Activated T-cell treated with anti-CD3 and anti-CD28 coated beads for 1 hour (primary cell): ENCODE results near the gene HNRNPUL2.

Experiments used
- DNase-seq: peaks from one replicate; pipeline ENCODE4 v3.0.0-alpha.2; 2020; ENCODE audit warnings: low read depth

The HNRNPUL2 gene

GRCh38 chr11:62726915-62727164 lies 417 bp downstream of the HNRNPUL2 start:
- DNase-seq, result no peak

- no peak for DNase-seq
These were observed 922 bp downstream of the HNRNPUL2 start for GRCh38 chr11:62726156-62726914.

GRCh38 chr11:62725646-62726045 lies 1.6 kb downstream of the HNRNPUL2 start:
- DNase-seq, result no peak

- DNase-seq, result no peak
These were observed 3.1 kb downstream of the HNRNPUL2 start for GRCh38 chr11:62724171-62724570.

- no peak for DNase-seq
These were observed 5.3 kb downstream of the HNRNPUL2 start for GRCh38 chr11:62721994-62722393.

- no peak for DNase-seq
These were observed 7.8 kb downstream of the HNRNPUL2 start for GRCh38 chr11:62719302-62719978.

GRCh38 chr11:62716816-62717215 lies 10.4 kb downstream of the HNRNPUL2 start:
- DNase-seq, result no peak

GRCh38 chr11:62716206-62716605 lies 11.1 kb downstream of the HNRNPUL2 start:
- DNase-seq, result no peak

GRCh38 chr11:62715150-62716130 lies 11.8 kb downstream of the HNRNPUL2 start:
- no peak for DNase-seq

GRCh38 chr11:62713343-62713742 lies 13.9 kb downstream of the HNRNPUL2 start:
- DNase-seq, result no peak

- DNase-seq, result no peak
These were observed 14.4 kb downstream of the HNRNPUL2 start for GRCh38 chr11:62712861-62713260.

GRCh38 chr11:62712276-62712812 lies 14.9 kb downstream of the HNRNPUL2 start:
- no peak for DNase-seq

- no peak for DNase-seq
These were observed 17.3 kb downstream of the HNRNPUL2 start for GRCh38 chr11:62710001-62710345.

GRCh38 chr11:62709247-62710000 lies 17.8 kb downstream of the HNRNPUL2 start:
- peak; percentile 91 for DNase-seq

GRCh38 chr11:62708793-62709192 lies 18.5 kb downstream of the HNRNPUL2 start:
- DNase-seq, result peak; percentile 39

GRCh38 chr11:62708392-62708791 lies 18.9 kb downstream of the HNRNPUL2 start:
- no peak for DNase-seq

- DNase-seq, result no peak
These were observed 19.9 kb downstream of the HNRNPUL2 start, which contains the start of the genes BSCL2 and GNG3 for GRCh38 chr11:62707277-62707861. Gene BSCL2 (minus strand): TSS chr11:62707424. CDS start chr11:62707195, 229 bp downstream. Gene GNG3 (plus strand): TSS chr11:62707676. CDS start chr11:62708296, 620 bp downstream.

GRCh38 chr11:62706850-62707247 lies 20.4 kb downstream of the HNRNPUL2 start:
- DNase-seq, result no peak

GRCh38 chr11:62705880-62706849 lies 21.1 kb downstream of the HNRNPUL2 start:
- DNase-seq, result peak; percentile 94

- DNase-seq, result no peak
These were observed 21.8 kb downstream of the HNRNPUL2 start for GRCh38 chr11:62705413-62705812.
